H9 (cell line): ENCODE measurements around the gene INPP5B. TPM values are rescaled to one million over a fixed set of nuclear protein-coding genes. Genes with fewer than 3 reads are reported as not detected.

Source experiments
- DNase-seq: peaks from one replicate; pipeline ENCODE4 v3.0.0-alpha.2; 2017
- H2AFZ ChIP-seq: one replicate; pipeline ENCODE4 v1.6.1; 2013; ENCODE audit warnings: mild to moderate bottlenecking, low read length, control low read depth, moderate library complexity
- H2AK5ac ChIP-seq: 2 replicates; pipeline ENCODE4 v1.6.1; 2013; ENCODE audit warnings: low read length, control low read depth, mixed read lengths; ENCODE audit not compliant: insufficient read length
- H2BK120ac ChIP-seq: one replicate; pipeline ENCODE4 v1.6.1; 2013; ENCODE audit warnings: low read depth, mild to moderate bottlenecking, low read length, control low read depth, inconsistent platforms; ENCODE audit not compliant: poor library complexity, severe bottlenecking
- H2BK12ac ChIP-seq: 2 replicates; pipeline ENCODE4 v1.6.1; 2013; ENCODE audit warnings: low read length, control low read depth, mixed read lengths, low read depth; ENCODE audit not compliant: insufficient read length
- H2BK15ac ChIP-seq: 2 replicates; pipeline ENCODE4 v1.6.1; 2013; ENCODE audit warnings: low read depth, low read length, control low read depth
- H2BK20ac ChIP-seq: one replicate; pipeline ENCODE4 v1.6.1; 2013; ENCODE audit warnings: low read depth, mild to moderate bottlenecking, low read length, control low read depth, inconsistent platforms; ENCODE audit not compliant: poor library complexity, severe bottlenecking
- H2BK5ac ChIP-seq: 2 replicates; pipeline ENCODE4 v1.6.1; 2013; ENCODE audit warnings: low read length, control low read depth, mixed read lengths; ENCODE audit not compliant: insufficient read length
- H3K14ac ChIP-seq: 2 replicates; pipeline ENCODE4 v1.6.1; 2013; ENCODE audit warnings: low read length, control low read depth; ENCODE audit not compliant: insufficient read depth
- H3K18ac ChIP-seq: 2 replicates; pipeline ENCODE4 v1.6.1; 2013; ENCODE audit warnings: low read depth, mild to moderate bottlenecking, mixed read lengths, low read length, control low read depth; ENCODE audit not compliant: insufficient read length
- H3K23ac ChIP-seq: 2 replicates; pipeline ENCODE4 v1.6.1; 2013; ENCODE audit warnings: low read length, control low read depth, mixed read lengths, low read depth; ENCODE audit not compliant: insufficient read length
- H3K23me2 ChIP-seq: 2 replicates; pipeline ENCODE4 v1.6.1; 2013; ENCODE audit warnings: low read depth, mild to moderate bottlenecking, mixed read lengths, low read length, control low read depth; ENCODE audit not compliant: insufficient read length, poor library complexity, severe bottlenecking
- H3K27ac ChIP-seq: 2 replicates; pipeline ENCODE4 v1.5.1; 2013; ENCODE audit warnings: low read length, control low read depth, mixed read lengths, low read depth; ENCODE audit not compliant: insufficient read length
- H3K27me3 ChIP-seq: 2 replicates; pipeline ENCODE4 v1.6.1; 2013; ENCODE audit warnings: low read length, control low read depth, inconsistent platforms; ENCODE audit not compliant: insufficient read depth
- H3K4ac ChIP-seq: 2 replicates; pipeline ENCODE4 v1.6.1; 2013; ENCODE audit warnings: low read depth, mild to moderate bottlenecking, control low read depth, inconsistent platforms, low read length, moderate library complexity
- H3K4me1 ChIP-seq: 2 replicates; pipeline ENCODE4 v1.6.1; 2013; ENCODE audit warnings: low read length, control low read depth, inconsistent platforms; ENCODE audit not compliant: insufficient read depth
- H3K4me2 ChIP-seq: 2 replicates; pipeline ENCODE4 v1.6.1; 2013; ENCODE audit warnings: low read length, control low read depth, mixed read lengths; ENCODE audit not compliant: insufficient read length, insufficient read depth
- H3K56ac ChIP-seq: 2 replicates; pipeline ENCODE4 v1.6.1; 2013; ENCODE audit warnings: low read depth, mild to moderate bottlenecking, mixed read lengths, low read length, control low read depth; ENCODE audit not compliant: insufficient read length
- H3K79me1 ChIP-seq: 2 replicates; pipeline ENCODE4 v1.6.1; 2013; ENCODE audit warnings: low read depth, mild to moderate bottlenecking, moderate library complexity, low read length, control low read depth, inconsistent platforms; ENCODE audit not compliant: insufficient read depth, poor library complexity, severe bottlenecking
- H3K79me2 ChIP-seq: 2 replicates; pipeline ENCODE4 v1.6.1; 2013; ENCODE audit warnings: low read length, control low read depth, inconsistent platforms; ENCODE audit not compliant: insufficient read depth
- H3K9ac ChIP-seq: 2 replicates; pipeline ENCODE4 v1.6.1; 2013; ENCODE audit warnings: low read length, control low read depth, mixed read lengths; ENCODE audit not compliant: insufficient read length; ENCODE audit errors: extremely low read depth
- H3K9me3 ChIP-seq: one replicate; pipeline ENCODE4 v1.6.1; 2013; ENCODE audit warnings: low read depth, low read length, inconsistent platforms; ENCODE audit not compliant: control insufficient read depth
- H3T11ph ChIP-seq: one replicate; pipeline ENCODE4 v1.6.1; 2013; ENCODE audit warnings: mild to moderate bottlenecking, low read length, control low read depth, inconsistent platforms
- H4K20me1 ChIP-seq: one replicate; pipeline ENCODE4 v1.6.1; 2013; ENCODE audit not compliant: control insufficient read depth, insufficient read length, insufficient read depth
- H4K5ac ChIP-seq: 2 replicates; pipeline ENCODE4 v1.6.1; 2013; ENCODE audit warnings: low read depth, mild to moderate bottlenecking, mixed read lengths, low read length, control low read depth; ENCODE audit not compliant: insufficient read length
- H4K8ac ChIP-seq: replicated peaks from 2 replicates; pipeline ENCODE4 v1.6.1; 2013; ENCODE audit warnings: low read length, control low read depth, mixed read lengths, low read depth; ENCODE audit not compliant: insufficient read length
- H4K91ac ChIP-seq: 2 replicates; pipeline ENCODE4 v1.6.1; 2013; ENCODE audit warnings: low read depth, mild to moderate bottlenecking, moderate library complexity, mixed read lengths, low read length, control low read depth; ENCODE audit not compliant: insufficient read length
- H3K27ac Mint-ChIP-seq, 3 experiments: 2 replicates in 2 of 3; 3 replicates in 1 of 3; pipeline ENCODE4 v1.8.0; 2020 to 2021; ENCODE audit warnings: mixed read lengths in 3 of 3, mild to moderate bottlenecking in 1 of 3, moderate library complexity in 1 of 3
- H3K27me3 Mint-ChIP-seq: 2 replicates; pipeline ENCODE4 v1.8.0; 2021; ENCODE audit warnings: low read depth, mild to moderate bottlenecking, moderate library complexity, mixed read lengths
- H3K36me3 Mint-ChIP-seq, 3 experiments: 2 replicates in 2 of 3; 3 replicates in 1 of 3; pipeline ENCODE4 v1.8.0; 2020 to 2021; ENCODE audit warnings: low read depth in 3 of 3, mixed read lengths in 3 of 3; ENCODE audit not compliant: insufficient read depth in 1 of 3
- H3K4me1 Mint-ChIP-seq, 2 experiments: 2 replicates each; pipeline ENCODE4 v1.8.0; 2020; ENCODE audit warnings: mixed read lengths in 2 of 2
- H3K4me3 Mint-ChIP-seq, 2 experiments: 2 replicates in 1 of 2; 3 replicates in 1 of 2; pipeline ENCODE4 v1.8.0; 2020 to 2021; ENCODE audit warnings: mild to moderate bottlenecking in 2 of 2, mixed read lengths in 2 of 2, moderate library complexity in 1 of 2
- H3K9me3 Mint-ChIP-seq, 2 experiments: 2 replicates in 1 of 2; 3 replicates in 1 of 2; pipeline ENCODE4 v1.8.0; 2020; ENCODE audit warnings: mild to moderate bottlenecking in 2 of 2, mixed read lengths in 2 of 2, moderate library complexity in 1 of 2
- WGBS: extraction: QIAGEN DNeasy Blood & Tissue Kit; methylation state at CpG from one replicate; pipeline ENCODE4 v1.1.7; 2013; ENCODE audit warnings: missing lambda C conversion rate, low lambda C conversion rate, mixed read lengths; ENCODE audit not compliant: insufficient read length; ENCODE audit errors: extremely low coverage; 5-methylcytosine and 5-hydroxymethylcytosine counted together
- total RNA-seq: library from RNA; stranded (reverse); gene quantifications from 2 replicates; pipeline ENCODE4 v1.2.1, GENCODE V29; 2021
- TF ChIP-seq, protein P1 (sequence below): fragments of 200-600 bp; sonication (generic); conservative IDR thresholded peaks from 3 replicates; pipeline ENCODE4 v1.8.0; 2021; ENCODE audit warnings: antibody characterized with exemption, mild to moderate bottlenecking

INPP5B gene
- total RNA-seq, 1 experiment from 2014 or later: 28.2 TPM

GRCh38 chr1:37945251-37945650, 1.6 kb downstream of the INPP5B start:
- no peak for DNase-seq
- no peaks in the 10 kb centered on the region for H3K9me3 ChIP-seq
- no CpG with 5 or more reads among the region's 5 CpGs for WGBS

More at GRCh38 chr1:37945251-37945650, 1.6 kb downstream of the INPP5B start:
- no peaks in the 10 kb centered on the region for H4K20me1 ChIP-seq
- H3K4me1 ChIP-seq: no peaks in the 10 kb centered on the region
- no peaks in the 10 kb centered on the region for H3K27me3 Mint-ChIP-seq
- no peak overlapping the region for H2BK5ac ChIP-seq
- H2AFZ ChIP-seq: no peak overlapping the region
- H3K4me2 ChIP-seq: no peak overlapping the region
- no peak overlapping the region for H3K9ac ChIP-seq
- no peak overlapping the region for H4K5ac ChIP-seq
- TF ChIP-seq, protein P1, sequence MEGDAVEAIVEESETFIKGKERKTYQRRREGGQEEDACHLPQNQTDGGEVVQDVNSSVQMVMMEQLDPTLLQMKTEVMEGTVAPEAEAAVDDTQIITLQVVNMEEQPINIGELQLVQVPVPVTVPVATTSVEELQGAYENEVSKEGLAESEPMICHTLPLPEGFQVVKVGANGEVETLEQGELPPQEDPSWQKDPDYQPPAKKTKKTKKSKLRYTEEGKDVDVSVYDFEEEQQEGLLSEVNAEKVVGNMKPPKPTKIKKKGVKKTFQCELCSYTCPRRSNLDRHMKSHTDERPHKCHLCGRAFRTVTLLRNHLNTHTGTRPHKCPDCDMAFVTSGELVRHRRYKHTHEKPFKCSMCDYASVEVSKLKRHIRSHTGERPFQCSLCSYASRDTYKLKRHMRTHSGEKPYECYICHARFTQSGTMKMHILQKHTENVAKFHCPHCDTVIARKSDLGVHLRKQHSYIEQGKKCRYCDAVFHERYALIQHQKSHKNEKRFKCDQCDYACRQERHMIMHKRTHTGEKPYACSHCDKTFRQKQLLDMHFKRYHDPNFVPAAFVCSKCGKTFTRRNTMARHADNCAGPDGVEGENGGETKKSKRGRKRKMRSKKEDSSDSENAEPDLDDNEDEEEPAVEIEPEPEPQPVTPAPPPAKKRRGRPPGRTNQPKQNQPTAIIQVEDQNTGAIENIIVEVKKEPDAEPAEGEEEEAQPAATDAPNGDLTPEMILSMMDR: no peak
- H3K79me2 ChIP-seq: no peaks in the 10 kb centered on the region
- peaks cover 3% of the 10 kb centered on the region for H3K23me2 ChIP-seq
- H3K4me3 Mint-ChIP-seq: peak overlapping the region in 1 of 2 experiments; percentile 26; a peak in 1 of 5 replicates
- no peak overlapping the region for H2BK120ac ChIP-seq
- no peak overlapping the region for H3K4ac ChIP-seq
- no peaks in the 10 kb centered on the region for H3K27me3 ChIP-seq
- no peaks in the 10 kb centered on the region for H3K79me1 ChIP-seq
- H4K91ac ChIP-seq: no peak overlapping the region
- no peak overlapping the region for H3K18ac ChIP-seq
- no peak overlapping the region for H4K8ac ChIP-seq
- H3K56ac ChIP-seq: no peak overlapping the region
- H3T11ph ChIP-seq: no peak overlapping the region
- H3K36me3 Mint-ChIP-seq: peaks cover 0 to 3% (median 3%) of the 10 kb centered on the region in 3 experiments; a peak in 2 of 7 replicates
- no peaks in the 10 kb centered on the region for H3K9me3 Mint-ChIP-seq
- no peak overlapping the region for H3K27ac Mint-ChIP-seq
- H3K27ac ChIP-seq: no peak overlapping the region
- H2BK12ac ChIP-seq: no peak overlapping the region
- no peak overlapping the region for H2BK20ac ChIP-seq
- H3K4me1 Mint-ChIP-seq: peaks cover 14 to 19% of the 10 kb centered on the region in 2 experiments
- H2BK15ac ChIP-seq: no peak overlapping the region
- no peak overlapping the region for H3K23ac ChIP-seq
- H2AK5ac ChIP-seq: no peak overlapping the region
- no peak overlapping the region for H3K14ac ChIP-seq
